Tibial artery (tissue), 4 donors: ENCODE measurements around the gene SDR42E1.

Experiments
- DNase-seq, 2 donors: peaks; one replicate each; pipeline ENCODE4 v3.0.0-alpha.2; 2019
- H3K27ac ChIP-seq, 2 donors: fragments of 200-600 bp; sonication (generic) in 1 of 2; 1 replicate in 1 of 2; 2 replicates in 1 of 2; pipeline ENCODE4 v1.5.1; 2018 to 2019; ENCODE audit warnings: mild to moderate bottlenecking in 1 of 2
- H3K27me3 ChIP-seq, 2 donors: fragments of 200-600 bp; sonication (generic) in 1 of 2; one replicate each; pipeline versions ENCODE4 v1.5.1 to v1.6.0; 2016 to 2019
- H3K36me3 ChIP-seq, 3 donors: fragments of 200-600 bp; sonication (generic) in 2 of 3; one replicate each; pipeline ENCODE4 v1.5.1; 2016 to 2019; ENCODE audit warnings: mild to moderate bottlenecking in 2 of 3
- H3K4me1 ChIP-seq, 4 donors: fragments of 200-600 bp; sonication (generic) in 2 of 4; 1 replicate in 3 of 4; 2 replicates in 1 of 4; pipeline ENCODE4 v1.5.1; 2016 to 2019
- H3K4me3 ChIP-seq, 2 donors: fragments of 200-600 bp; sonication (generic) in 1 of 2; 1 replicate in 1 of 2; 2 replicates in 1 of 2; pipeline ENCODE4 v1.5.1; 2018 to 2019; ENCODE audit warnings: mild to moderate bottlenecking in 2 of 2
- H3K9me3 ChIP-seq, 3 donors: fragments of 200-600 bp; sonication (generic) in 1 of 3; one replicate each; pipeline ENCODE4 v1.5.1; 2016 to 2019
- intact Hi-C: fragments of 100-400 bp; cut with DNase I; formaldehyde crosslinking; loops from one replicate; pipeline ENCODE4 v1.15.0; 2023; ENCODE audit warnings: low total_unique reads
- TF ChIP-seq, protein P1 (sequence below), 2 experiments: fragments of 200-600 bp in 1 of 2; fragments of 450-650 bp in 1 of 2; IDR thresholded peaks; one replicate each; pipeline ENCODE4 v1.5.1; 2017 to 2019; ENCODE audit warnings: antibody characterized with exemption in 2 of 2, mild to moderate bottlenecking in 1 of 2, moderate library complexity in 1 of 2

SDR42E1 gene

DNA sequence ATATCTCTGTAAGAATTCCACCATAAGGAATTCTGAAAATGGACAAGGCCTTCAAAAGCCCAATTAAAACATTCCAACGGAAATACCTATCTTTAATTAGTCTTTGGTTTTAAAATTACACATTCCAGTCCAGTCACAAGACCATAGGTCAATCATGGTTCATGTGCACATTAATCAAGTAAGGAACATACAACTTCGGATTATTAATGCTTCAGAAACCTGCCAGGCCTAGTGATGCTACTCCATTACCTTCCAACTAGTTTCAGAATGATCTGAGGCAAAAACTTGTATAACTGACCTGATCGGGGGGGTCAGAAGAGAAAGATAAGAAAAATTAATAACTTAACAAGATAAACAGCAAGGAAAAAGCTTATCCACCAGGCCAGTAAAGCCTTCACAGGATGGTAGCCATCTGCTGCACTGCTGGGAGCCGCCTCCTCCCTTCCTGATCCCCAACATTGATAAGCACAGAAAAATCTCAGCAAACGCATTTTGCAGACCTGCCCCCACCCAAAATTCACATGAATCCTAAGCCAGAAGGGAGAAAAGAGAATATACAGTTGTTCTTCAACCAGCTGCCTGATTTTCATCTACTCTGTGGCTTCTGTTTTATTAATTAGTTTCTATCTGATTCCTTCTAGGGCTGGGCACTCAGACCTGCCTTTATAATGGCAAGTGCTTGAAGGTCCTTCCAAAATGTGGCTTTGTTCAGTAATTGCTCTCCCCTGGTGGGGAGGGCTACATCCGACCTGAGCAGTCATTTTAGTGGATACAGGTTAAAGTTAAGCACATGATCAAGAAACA lies 6.0 kb downstream of the SDR42E1 start:
- DNase-seq: no peak
- intact Hi-C loops: no loop called here

DNA sequence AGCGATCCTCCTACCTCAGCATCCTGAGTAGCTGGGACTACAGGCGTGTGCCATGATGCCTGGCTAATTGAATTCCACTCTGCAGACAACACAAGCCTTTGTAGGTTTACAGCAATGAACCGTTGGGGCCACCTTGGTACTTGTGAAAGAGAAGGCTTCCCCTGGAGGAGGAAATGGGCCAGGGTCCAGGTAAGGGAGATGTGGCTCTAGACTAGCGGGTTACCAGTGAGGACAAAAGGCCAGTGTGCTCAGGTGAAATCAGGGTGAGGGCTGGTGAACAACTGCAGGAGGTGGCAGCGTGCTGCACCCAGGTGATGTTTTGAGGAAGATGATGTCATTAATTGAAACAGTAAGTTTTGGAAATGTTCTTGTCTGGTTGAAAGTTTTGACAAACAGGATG lies 6.7 kb downstream of the SDR42E1 start:
- peaks cover 0 to 8% (median 5%) of the 10 kb centered on the region in 3 donors for H3K9me3 ChIP-seq
- no peak overlapping the region for H3K4me3 ChIP-seq
- H3K27ac ChIP-seq: no peak overlapping the region
- intact Hi-C loops: no loop called here
- H3K4me1 ChIP-seq: no peaks in the 10 kb centered on the region
- H3K27me3 ChIP-seq: no peaks in the 10 kb centered on the region
- H3K36me3 ChIP-seq: peaks cover 0 to 5% (median 0%) of the 10 kb centered on the region in 3 donors
- TF ChIP-seq, protein P1, sequence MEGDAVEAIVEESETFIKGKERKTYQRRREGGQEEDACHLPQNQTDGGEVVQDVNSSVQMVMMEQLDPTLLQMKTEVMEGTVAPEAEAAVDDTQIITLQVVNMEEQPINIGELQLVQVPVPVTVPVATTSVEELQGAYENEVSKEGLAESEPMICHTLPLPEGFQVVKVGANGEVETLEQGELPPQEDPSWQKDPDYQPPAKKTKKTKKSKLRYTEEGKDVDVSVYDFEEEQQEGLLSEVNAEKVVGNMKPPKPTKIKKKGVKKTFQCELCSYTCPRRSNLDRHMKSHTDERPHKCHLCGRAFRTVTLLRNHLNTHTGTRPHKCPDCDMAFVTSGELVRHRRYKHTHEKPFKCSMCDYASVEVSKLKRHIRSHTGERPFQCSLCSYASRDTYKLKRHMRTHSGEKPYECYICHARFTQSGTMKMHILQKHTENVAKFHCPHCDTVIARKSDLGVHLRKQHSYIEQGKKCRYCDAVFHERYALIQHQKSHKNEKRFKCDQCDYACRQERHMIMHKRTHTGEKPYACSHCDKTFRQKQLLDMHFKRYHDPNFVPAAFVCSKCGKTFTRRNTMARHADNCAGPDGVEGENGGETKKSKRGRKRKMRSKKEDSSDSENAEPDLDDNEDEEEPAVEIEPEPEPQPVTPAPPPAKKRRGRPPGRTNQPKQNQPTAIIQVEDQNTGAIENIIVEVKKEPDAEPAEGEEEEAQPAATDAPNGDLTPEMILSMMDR (IDR thresholded peaks at IDR 0.05): no peak
- no peak for DNase-seq

More for the DNA sequence above, 6.0 kb downstream of the SDR42E1 start:
- Histone ChIP-seq H3K9me3 (peaks cover 0 to 8% (median 5%) of the 10 kb centered on the region in 3 donors), H3K27ac (no peak overlapping the region), H3K27me3 (no peaks in the 10 kb centered on the region), H3K4me3 (no peak overlapping the region), H3K36me3 (no peaks in the 10 kb centered on the region), H3K4me1 (no peaks in the 10 kb centered on the region)
- TF ChIP-seq, protein P1 (IDR thresholded peaks at IDR 0.05): no peak

DNA sequence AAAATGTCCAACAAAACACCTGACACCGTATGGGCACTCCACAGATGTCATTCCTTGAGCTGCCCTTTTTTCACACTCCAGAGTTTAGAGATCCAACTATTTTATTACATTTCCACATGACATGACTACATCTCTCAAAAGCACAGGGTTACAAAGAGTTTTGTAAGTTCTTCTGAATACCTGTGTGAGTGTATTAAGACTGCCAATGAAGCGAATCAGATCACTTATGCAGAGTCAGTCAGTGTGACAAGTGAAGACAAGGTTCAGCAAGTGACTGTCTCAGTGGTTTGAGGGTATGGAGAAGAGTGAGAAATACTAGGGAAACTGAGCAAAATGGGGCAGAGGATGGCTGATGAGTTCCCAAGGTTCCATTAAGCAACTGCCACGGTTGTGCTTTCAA lies 8.4 kb downstream of the SDR42E1 start:
- Histone ChIP-seq H3K27me3 (no peaks in the 10 kb centered on the region), H3K27ac (no peak overlapping the region), H3K9me3 (no peaks in the 10 kb centered on the region), H3K4me1 (peaks cover 0 to 4% (median under 1%) of the 10 kb centered on the region in 4 donors), H3K4me3 (no peak overlapping the region), H3K36me3 (peaks cover 0 to 15% (median 0%) of the 10 kb centered on the region in 3 donors)
- no peak for DNase-seq
- intact Hi-C loops: no loop called here
- TF ChIP-seq, protein P1 (IDR thresholded peaks at IDR 0.05): no peak

DNA sequence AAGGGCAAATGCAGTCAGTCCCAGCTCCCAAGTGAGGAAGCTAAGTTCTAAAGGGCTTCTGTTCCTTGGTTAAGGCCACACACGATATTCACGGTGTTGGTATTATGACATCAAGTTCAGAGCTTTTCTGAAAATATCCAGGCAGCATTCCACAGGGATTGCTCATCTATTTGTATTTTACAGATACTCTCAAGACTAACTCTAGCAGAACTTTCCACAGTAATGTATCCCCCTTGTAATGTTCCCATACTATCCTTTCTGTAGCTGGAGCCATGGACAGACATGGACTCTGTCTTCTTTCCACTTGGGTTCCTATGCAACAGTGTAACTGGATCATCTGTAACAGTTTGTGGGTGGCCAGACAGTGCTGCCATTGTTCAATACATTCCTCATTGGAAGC lies 13.5 kb downstream of the SDR42E1 start:
- intact Hi-C loops: no loop called here
- DNase-seq: no peak
- TF ChIP-seq, protein P1 (IDR thresholded peaks at IDR 0.05): no peak

DNA sequence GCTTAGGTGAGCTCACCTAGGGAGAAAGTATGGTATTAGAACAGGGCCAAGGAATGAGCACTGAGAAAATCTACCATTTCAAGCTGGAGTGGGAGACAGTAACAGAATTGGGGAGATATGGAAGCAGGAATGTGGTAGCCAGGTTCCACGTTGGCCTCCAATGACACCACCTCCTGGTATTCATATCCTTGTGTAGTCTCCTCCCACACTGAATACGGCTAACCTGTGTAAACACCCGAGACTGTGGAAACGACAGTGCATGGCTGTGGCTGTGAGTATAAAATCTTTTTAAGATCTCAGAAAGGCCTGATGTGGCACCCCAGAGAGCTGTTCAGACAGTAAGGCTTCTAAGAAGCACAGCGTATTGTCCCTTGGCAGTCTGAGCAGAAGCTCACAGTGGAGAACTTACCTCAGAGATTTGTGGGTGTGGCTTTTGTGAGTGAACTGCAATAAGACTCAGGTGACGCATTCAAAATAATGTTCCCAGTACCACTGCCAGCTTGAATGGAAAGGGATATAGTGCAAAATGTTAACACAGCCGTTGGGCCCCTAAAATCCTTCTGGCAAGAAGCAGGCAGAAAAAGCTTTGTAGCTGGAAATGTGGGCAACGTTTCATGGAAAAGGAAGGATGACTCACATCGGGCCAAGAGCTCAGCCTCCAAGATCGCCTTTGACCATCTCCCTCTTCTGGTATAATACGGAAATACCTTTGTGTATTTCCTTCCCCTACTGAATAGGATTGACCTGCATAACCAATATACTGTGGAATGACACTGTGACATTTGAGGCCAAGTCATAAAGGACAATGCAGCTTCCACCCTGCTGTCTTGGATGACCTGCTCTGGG lies 14.4 kb downstream of the SDR42E1 start:
- intact Hi-C loops: no loop called here
- Histone ChIP-seq H3K4me3 (no peak overlapping the region), H3K27me3 (no peaks in the 10 kb centered on the region), H3K36me3 (peaks cover 0 to 15% (median 0%) of the 10 kb centered on the region in 3 donors), H3K9me3 (no peaks in the 10 kb centered on the region), H3K4me1 (peaks cover 0 to 17% (median 12%) of the 10 kb centered on the region in 4 donors), H3K27ac (no peak overlapping the region)
- no peak for DNase-seq
- TF ChIP-seq, protein P1 (IDR thresholded peaks at IDR 0.05): no peak

More for the DNA sequence above, 13.5 kb downstream of the SDR42E1 start:
- Histone ChIP-seq H3K9me3 (no peaks in the 10 kb centered on the region), H3K27ac (no peak overlapping the region), H3K4me3 (no peak overlapping the region), H3K4me1 (peaks cover 0 to 17% (median 12%) of the 10 kb centered on the region in 4 donors), H3K36me3 (peaks cover 0 to 15% (median 0%) of the 10 kb centered on the region in 3 donors), H3K27me3 (no peaks in the 10 kb centered on the region)
